NCI-H2171 (cell line): Measurements from ENCODE around the gene KRT84.
A peak's percentile ranks its signal among the peaks of the same experiment; 100 is the strongest.
"Not testable (repeated sequence)": the region's sequence is repeated elsewhere in the genome, so short reads cannot be mapped to it uniquely, and the experiment has no call there.

Experiments used
- DNase-seq: peaks from one replicate; lab custom pipeline; 2025; lab: John Stamatoyannopoulos, UW

The KRT84 gene

GRCh38 chr12:52410589-52411248 lies 25.3 kb upstream of the KRT84 start:
- DNase-seq: not testable (repeated sequence)

GRCh38 chr12:52407918-52408317 lies 22.5 kb upstream of the KRT84 start:
- DNase-seq: no peak

GRCh38 chr12:52405922-52406385 lies 20.5 kb upstream of the KRT84 start, which contains the start of gene KRT82:
KRT82 (minus strand) TSS chr12:52406335; CDS start chr12:52406277, 58 bp downstream.
- DNase-seq: no peak

GRCh38 chr12:52404951-52405350 lies 19.5 kb upstream of the KRT84 start:
- DNase-seq: no peak

GRCh38 chr12:52403561-52403960 lies 18.1 kb upstream of the KRT84 start:
- DNase-seq: no peak

- DNase-seq: no peak
Measured at GRCh38 chr12:52402873-52403540, 17.6 kb upstream of the KRT84 start.

- no peak for DNase-seq
Measured at GRCh38 chr12:52402377-52402776, 16.9 kb upstream of the KRT84 start.

GRCh38 chr12:52401926-52402325 lies 16.5 kb upstream of the KRT84 start:
- DNase-seq: no peak

- no peak for DNase-seq
Measured at GRCh38 chr12:52401526-52401925, 16.1 kb upstream of the KRT84 start.

- no peak for DNase-seq
Measured at GRCh38 chr12:52400906-52401305, 15.5 kb upstream of the KRT84 start.

GRCh38 chr12:52399756-52400155 lies 14.3 kb upstream of the KRT84 start:
- no peak for DNase-seq

- DNase-seq: no peak
Measured at GRCh38 chr12:52398176-52398575, 12.7 kb upstream of the KRT84 start.

- no peak for DNase-seq
Measured at GRCh38 chr12:52396656-52397055, 11.2 kb upstream of the KRT84 start.

- DNase-seq: peak; percentile 75
Measured at GRCh38 chr12:52395761-52396434, 10.4 kb upstream of the KRT84 start.

GRCh38 chr12:52394836-52395405 lies 9.5 kb upstream of the KRT84 start:
- no peak for DNase-seq

GRCh38 chr12:52392465-52393007 lies 7.1 kb upstream of the KRT84 start:
- no peak for DNase-seq

- peak; percentile 93 for DNase-seq
Measured at GRCh38 chr12:52391618-52392002, 6.2 kb upstream of the KRT84 start.

GRCh38 chr12:52390739-52391617 lies 5.5 kb upstream of the KRT84 start:
- DNase-seq: no peak

- DNase-seq: no peak
Measured at GRCh38 chr12:52389313-52390207, 4.1 kb upstream of the KRT84 start.

- no peak for DNase-seq
Measured at GRCh38 chr12:52387859-52388258, 2.4 kb upstream of the KRT84 start.
